Measurements from ENCODE around the gene IQUB.

Gene IQUB

GRCh38 chr7:123494193-123494796 is 40.1 kb downstream of the IQUB start:
- Histone ChIP-seq H3K4me3 (ENCODE audit: low read depth in 1 of 2, low read length in 2 of 2) (no peak overlapping the region), H3K27me3 (ENCODE audit: insufficient read depth, low read length, poor library complexity) (no peaks in the 10 kb centered on the region), H4K20me1 (ENCODE audit: insufficient read depth, low read length) (no peaks in the 10 kb centered on the region), H3K4me2 (ENCODE audit: insufficient read depth, low read length) (no peak overlapping the region), H3K36me3 (ENCODE audit: insufficient read depth, low read length) (no peaks in the 10 kb centered on the region), H3K79me2 (ENCODE audit: insufficient read depth, low read length) (no peaks in the 10 kb centered on the region), H3K9ac (ENCODE audit: low read depth, low read length) (no peak overlapping the region), H2AFZ (ENCODE audit: low read depth, low read length) (no peak overlapping the region), H3K4me1 (ENCODE audit: insufficient read depth, low read length) (no peaks in the 10 kb centered on the region), H3K27ac (ENCODE audit: low read length) (no peak overlapping the region), H3K9me3 (ENCODE audit: insufficient read depth, low read length, severe bottlenecking) (no peaks in the 10 kb centered on the region)
- no peak for TF ChIP-seq EZH2 (IDR thresholded peaks at IDR 0.05; ENCODE audit: borderline replicate concordance, low read depth, low read length, severe bottlenecking)
- peak; percentile 74 for TF ChIP-seq CTCF (IDR thresholded peaks at IDR 0.05; ENCODE audit: borderline replicate concordance, extremely low read depth, low read length, poor library complexity, severe bottlenecking)
- DNase-seq (peak; percentile 13), ATAC-seq (ENCODE audit: insufficient read depth, low read depth) (peak; percentile 67; the same call in 2 of the 3 replicates)

GRCh38 chr7:123492485-123492884 is 41.9 kb downstream of the IQUB start:
- no peaks in the 10 kb centered on the region for H3K27me3 ChIP-seq (ENCODE audit: insufficient read depth, low read length, poor library complexity)
- no peak overlapping the region for H3K9ac ChIP-seq (ENCODE audit: low read depth, low read length)
- H3K4me2 ChIP-seq (ENCODE audit: insufficient read depth, low read length), result no peak overlapping the region
- ATAC-seq (ENCODE audit: insufficient read depth, low read depth) (peak; percentile 53; the same call in 1 of the 3 replicates), DNase-seq (no peak)
- no peaks in the 10 kb centered on the region for H4K20me1 ChIP-seq (ENCODE audit: insufficient read depth, low read length)
- H3K36me3 ChIP-seq (ENCODE audit: insufficient read depth, low read length), result no peaks in the 10 kb centered on the region
- no peak overlapping the region for H3K4me3 ChIP-seq (ENCODE audit: low read depth in 1 of 2, low read length in 2 of 2)
- no peaks in the 10 kb centered on the region for H3K9me3 ChIP-seq (ENCODE audit: insufficient read depth, low read length, severe bottlenecking)
- no peaks in the 10 kb centered on the region for H3K79me2 ChIP-seq (ENCODE audit: insufficient read depth, low read length)
- no peak for TF ChIP-seq EZH2 (IDR thresholded peaks at IDR 0.05; ENCODE audit: borderline replicate concordance, low read depth, low read length, severe bottlenecking)
- no peak for TF ChIP-seq CTCF (IDR thresholded peaks at IDR 0.05; ENCODE audit: borderline replicate concordance, extremely low read depth, low read length, poor library complexity, severe bottlenecking)
- no peak overlapping the region for H3K27ac ChIP-seq (ENCODE audit: low read length)
- no peaks in the 10 kb centered on the region for H3K4me1 ChIP-seq (ENCODE audit: insufficient read depth, low read length)
- no peak overlapping the region for H2AFZ ChIP-seq (ENCODE audit: low read depth, low read length)

- H3K9ac ChIP-seq (ENCODE audit: low read depth, low read length), result no peak overlapping the region
- H3K27me3 ChIP-seq (ENCODE audit: insufficient read depth, low read length, poor library complexity), result no peaks in the 10 kb centered on the region
- H4K20me1 ChIP-seq (ENCODE audit: insufficient read depth, low read length), result no peaks in the 10 kb centered on the region
- H2AFZ ChIP-seq (ENCODE audit: low read depth, low read length), result no peak overlapping the region
- H3K36me3 ChIP-seq (ENCODE audit: insufficient read depth, low read length), result no peaks in the 10 kb centered on the region
- no peak for ATAC-seq (ENCODE audit: insufficient read depth, low read depth)
- DNase-seq, result no peak
- no peaks in the 10 kb centered on the region for H3K79me2 ChIP-seq (ENCODE audit: insufficient read depth, low read length)
- H3K4me3 ChIP-seq (ENCODE audit: low read depth in 1 of 2, low read length in 2 of 2), result no peak overlapping the region
- no peak overlapping the region for H3K4me2 ChIP-seq (ENCODE audit: insufficient read depth, low read length)
- no peaks in the 10 kb centered on the region for H3K9me3 ChIP-seq (ENCODE audit: insufficient read depth, low read length, severe bottlenecking)
- TF ChIP-seq CTCF (IDR thresholded peaks at IDR 0.05; ENCODE audit: borderline replicate concordance, extremely low read depth, low read length, poor library complexity, severe bottlenecking) (no peak), EZH2 (IDR thresholded peaks at IDR 0.05; ENCODE audit: borderline replicate concordance, low read depth, low read length, severe bottlenecking) (no peak)
- H3K4me1 ChIP-seq (ENCODE audit: insufficient read depth, low read length), result no peaks in the 10 kb centered on the region
- H3K27ac ChIP-seq (ENCODE audit: low read length), result no peak overlapping the region
Measured at GRCh38 chr7:123485721-123486120, 48.7 kb downstream of the IQUB start.
